ENCODE data around the gene UVRAG. TPM values are rescaled to one million over a fixed set of nuclear protein-coding genes. Genes with fewer than 3 reads are reported as not detected.

The UVRAG gene
- total RNA-seq, 1 experiment from 2014 or later, result 13.0 TPM

- no peak overlapping the region for H3K4me3 ChIP-seq (ENCODE audit: low read length)
- CTCF ChIA-PET, result no interaction called here
- POLR2A ChIA-PET (ENCODE audit: unreplicated experiment), result no interaction called here
- H2AFZ ChIP-seq (ENCODE audit: low read length), result no peak overlapping the region
- no peak overlapping the region for H3K27ac ChIP-seq (ENCODE audit: low read length)
- ATAC-seq (no peak), DNase-seq (no peak)
- no peaks in the 10 kb centered on the region for H4K20me1 ChIP-seq (ENCODE audit: low read length)
- H3K9ac ChIP-seq (ENCODE audit: low read length), result no peak overlapping the region
- H3K4me2 ChIP-seq (ENCODE audit: low read length), result no peak overlapping the region
- H3K79me2 ChIP-seq (ENCODE audit: low read length), result no peaks in the 10 kb centered on the region
- H3K27me3 ChIP-seq (ENCODE audit: low read length), result no peaks in the 10 kb centered on the region
- TF ChIP-seq EZH2 (IDR thresholded peaks at IDR 0.05; ENCODE audit: low read length, unreplicated experiment) (no peak), EZH2phosphoT487 (IDR thresholded peaks at IDR 0.05; ENCODE audit: borderline replicate concordance, low read length) (no peak), CTCF (conservative IDR thresholded peaks at IDR 0.05; ENCODE audit: low read depth, low read length) (no peak)
- intact Hi-C loops (cut with micrococcal nuclease), result no loop called here
- no peaks in the 10 kb centered on the region for H3K9me2 ChIP-seq (replicated peaks; ENCODE audit: low read length)
- H3K4me1 ChIP-seq (ENCODE audit: insufficient read depth, low read length), result no peaks in the 10 kb centered on the region
- no peaks in the 10 kb centered on the region for H3K9me3 ChIP-seq (ENCODE audit: low read length)
- H3F3A ChIP-seq (ENCODE audit: low read length, unreplicated experiment), result no peaks in the 10 kb centered on the region
- no TSS peak for BruUV-seq (replicated peaks)
- H3K36me3 ChIP-seq (ENCODE audit: low read depth, low read length), result peaks cover 11% of the 10 kb centered on the region
Observed at GRCh38 chr11:75986966-75987365, 172.0 kb downstream of the UVRAG start.

GRCh38 chr11:75993126-75993525, 178.1 kb downstream of the UVRAG start:
- TF ChIP-seq CTCF (conservative IDR thresholded peaks at IDR 0.05; ENCODE audit: low read depth, low read length) (no peak), EZH2phosphoT487 (IDR thresholded peaks at IDR 0.05; ENCODE audit: borderline replicate concordance, low read length) (no peak), EZH2 (IDR thresholded peaks at IDR 0.05; ENCODE audit: low read length, unreplicated experiment) (no peak)
- no peak overlapping the region for H3K4me2 ChIP-seq (ENCODE audit: low read length)
- ChIA-PET CTCF (no interaction called here), POLR2A (ENCODE audit: unreplicated experiment) (no interaction called here)
- H3K9me2 ChIP-seq (replicated peaks; ENCODE audit: low read length), result no peaks in the 10 kb centered on the region
- H4K20me1 ChIP-seq (ENCODE audit: low read length), result no peaks in the 10 kb centered on the region
- DNase-seq, result no peak
- no peak overlapping the region for H2AFZ ChIP-seq (ENCODE audit: low read length)
- H3K4me3 ChIP-seq (ENCODE audit: low read length), result no peak overlapping the region
- no peaks in the 10 kb centered on the region for H3K4me1 ChIP-seq (ENCODE audit: insufficient read depth, low read length)
- H3K27ac ChIP-seq (ENCODE audit: low read length), result no peak overlapping the region
- BruUV-seq (replicated peaks), result no TSS peak
- no peak for ATAC-seq
- intact Hi-C loops (cut with micrococcal nuclease), result no loop called here
- no peaks in the 10 kb centered on the region for H3K79me2 ChIP-seq (ENCODE audit: low read length)
- H3K9ac ChIP-seq (ENCODE audit: low read length), result no peak overlapping the region
- H3K36me3 ChIP-seq (ENCODE audit: low read depth, low read length), result no peaks in the 10 kb centered on the region; the same call in 1 of the 2 replicates
- H3K27me3 ChIP-seq (ENCODE audit: low read length), result no peaks in the 10 kb centered on the region
- H3F3A ChIP-seq (ENCODE audit: low read length, unreplicated experiment), result no peaks in the 10 kb centered on the region
- H3K9me3 ChIP-seq (ENCODE audit: low read length), result no peaks in the 10 kb centered on the region

GRCh38 chr11:75994616-75995015, 179.6 kb downstream of the UVRAG start:
- POLR2A ChIA-PET (ENCODE audit: unreplicated experiment), result no interaction called here
- BruUV-seq (replicated peaks), result no TSS peak

More at GRCh38 chr11:75994616-75995015, 179.6 kb downstream of the UVRAG start:
- H3F3A ChIP-seq (ENCODE audit: low read length, unreplicated experiment), result no peaks in the 10 kb centered on the region
- H3K9me2 ChIP-seq (replicated peaks; ENCODE audit: low read length), result no peaks in the 10 kb centered on the region
- H4K20me1 ChIP-seq (ENCODE audit: low read length), result no peaks in the 10 kb centered on the region
- no peak overlapping the region for H3K4me3 ChIP-seq (ENCODE audit: low read length)
- DNase-seq, result no peak
- no peak for ATAC-seq
- H3K27ac ChIP-seq (ENCODE audit: low read length), result no peak overlapping the region
- H3K4me2 ChIP-seq (ENCODE audit: low read length), result no peak overlapping the region
- no peaks in the 10 kb centered on the region for H3K36me3 ChIP-seq (ENCODE audit: low read depth, low read length)
- H2AFZ ChIP-seq (ENCODE audit: low read length), result no peak overlapping the region
- no peaks in the 10 kb centered on the region for H3K4me1 ChIP-seq (ENCODE audit: insufficient read depth, low read length)
- no peaks in the 10 kb centered on the region for H3K79me2 ChIP-seq (ENCODE audit: low read length)
- CTCF ChIA-PET, result no interaction called here
- no peak for TF ChIP-seq EZH2 (IDR thresholded peaks at IDR 0.05; ENCODE audit: low read length, unreplicated experiment)
- no peak for TF ChIP-seq EZH2phosphoT487 (IDR thresholded peaks at IDR 0.05; ENCODE audit: borderline replicate concordance, low read length)
- TF ChIP-seq CTCF (conservative IDR thresholded peaks at IDR 0.05; ENCODE audit: low read depth, low read length), result no peak
- intact Hi-C loops (cut with micrococcal nuclease), result no loop called here
- no peaks in the 10 kb centered on the region for H3K9me3 ChIP-seq (ENCODE audit: low read length)
- H3K27me3 ChIP-seq (ENCODE audit: low read length), result no peaks in the 10 kb centered on the region
- no peak overlapping the region for H3K9ac ChIP-seq (ENCODE audit: low read length)

Measured in PC-3 (cell line).